Hindlimb muscle (tissue), 1 donor: ENCODE results near the gene MAML2. TPM values are rescaled to one million over a fixed set of nuclear protein-coding genes. Genes with fewer than 3 reads are reported as not detected.

Source experiments
- DNase-seq: peaks from one replicate; pipeline ENCODE4 v3.0.0-alpha.2; 2013
- polyA plus RNA-seq: library from polyadenylated mRNA; unstranded; fragments of 120-200 nt; gene quantifications from one replicate; pipeline ENCODE4 v1.2.1, GENCODE V29; 2013; ENCODE audit not compliant: insufficient read length

Gene MAML2
- polyA plus RNA-seq, 1 donor: 5.7 TPM

- DNase-seq: no peak
Measured at GRCh38 chr11:96035031-96035739, 307.8 kb downstream of the MAML2 start.

- DNase-seq: peak; percentile 60
Measured at GRCh38 chr11:96033599-96033998, 309.4 kb downstream of the MAML2 start.

DNA sequence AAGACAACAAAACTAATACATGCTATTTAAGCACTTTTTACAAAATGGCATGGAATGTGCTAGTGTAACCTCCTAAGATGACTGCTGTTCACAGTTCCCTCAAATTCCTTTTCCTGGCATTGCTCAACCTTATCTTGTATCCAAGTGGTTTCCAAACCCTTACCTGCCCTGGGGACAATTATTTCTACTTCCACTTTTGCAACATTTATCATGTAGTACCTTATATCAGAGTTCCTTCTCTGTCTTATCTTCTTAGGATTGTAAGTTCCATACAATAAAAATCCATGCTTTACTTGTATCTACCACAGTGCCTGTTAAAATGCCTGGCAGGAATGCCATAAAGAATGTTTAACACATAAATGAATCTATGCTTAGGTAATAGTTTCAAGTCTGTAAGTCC lies 309.9 kb downstream of the MAML2 start:
- no peak for DNase-seq

- DNase-seq: no peak
Measured at GRCh38 chr11:96028746-96029145, 314.2 kb downstream of the MAML2 start.

DNA sequence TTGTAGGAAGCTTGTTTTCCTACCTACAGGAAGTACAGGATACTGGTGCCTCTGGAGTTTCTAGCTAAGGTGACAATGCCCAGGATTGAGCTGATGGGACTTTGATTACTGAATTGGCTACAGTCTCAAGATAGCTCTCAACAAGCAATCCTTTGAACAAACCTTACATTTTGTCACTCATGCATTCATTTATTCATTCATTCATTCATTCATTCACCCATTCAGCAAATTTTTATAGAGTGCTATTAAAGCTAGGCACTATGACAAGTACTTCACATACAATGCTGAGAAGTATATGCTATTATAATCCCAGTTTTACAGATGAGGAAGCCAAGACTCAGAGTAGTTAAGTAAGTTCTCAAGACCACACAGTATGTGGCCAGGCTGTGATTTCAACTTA lies 316.0 kb downstream of the MAML2 start:
- no peak for DNase-seq

DNA sequence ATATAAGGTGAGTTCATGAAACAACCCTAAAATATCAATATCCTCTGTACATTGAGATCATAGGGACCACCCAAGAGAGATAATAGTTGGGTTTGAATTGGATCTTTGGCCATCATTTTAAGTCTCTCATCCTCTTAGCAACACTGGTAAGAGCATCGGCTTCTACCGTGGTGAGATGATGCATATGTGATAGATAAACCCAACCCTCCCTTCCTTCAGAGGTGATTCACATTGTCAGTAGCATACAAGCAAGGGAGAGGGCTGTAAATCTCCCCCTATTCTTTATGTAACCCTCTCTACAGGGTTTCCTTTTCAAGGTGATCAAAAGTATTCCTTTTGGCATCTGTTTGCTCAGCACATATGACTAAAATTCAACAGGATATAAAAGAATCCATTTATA lies 316.7 kb downstream of the MAML2 start:
- DNase-seq: no peak

GRCh38 chr11:96024666-96025065 lies 318.3 kb downstream of the MAML2 start:
- DNase-seq: no peak

GRCh38 chr11:96023275-96023674 lies 319.7 kb downstream of the MAML2 start:
- DNase-seq: no peak

DNA sequence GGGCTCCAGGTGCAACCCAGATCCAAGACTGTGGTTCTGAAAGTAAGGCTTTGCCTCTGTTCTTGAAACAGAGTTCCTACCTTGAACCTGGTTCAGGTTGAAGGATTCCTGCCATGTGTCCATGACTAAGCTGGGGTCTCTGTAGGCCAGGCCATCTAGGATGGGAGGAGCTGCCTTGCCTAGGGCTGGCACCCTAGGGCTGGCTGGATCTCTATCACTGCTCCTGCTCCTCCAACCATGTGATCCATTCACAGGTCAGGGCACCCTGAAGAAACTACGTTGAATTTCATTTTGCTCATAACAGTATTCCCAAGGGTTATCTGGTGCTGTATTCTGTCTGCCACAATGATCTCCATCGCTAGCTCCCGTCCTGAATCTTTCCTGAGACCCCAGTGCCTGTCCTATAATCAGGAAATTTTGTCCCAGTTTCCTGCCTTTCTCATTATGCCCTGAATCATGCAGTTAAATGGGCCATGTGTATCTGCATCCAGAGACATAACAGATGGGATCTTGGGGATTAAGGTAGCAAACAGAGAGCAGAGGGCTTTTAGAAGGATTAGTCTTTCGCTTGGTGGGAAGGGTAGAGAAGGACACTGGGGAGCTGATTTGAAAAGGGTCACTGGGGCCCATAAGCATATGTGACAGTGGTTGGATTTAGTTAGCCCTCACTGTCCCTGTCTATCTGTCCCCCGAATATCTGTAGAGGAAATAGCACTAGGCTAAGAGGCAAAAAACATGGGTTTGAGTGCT lies 320.9 kb downstream of the MAML2 start:
- no peak for DNase-seq

DNA sequence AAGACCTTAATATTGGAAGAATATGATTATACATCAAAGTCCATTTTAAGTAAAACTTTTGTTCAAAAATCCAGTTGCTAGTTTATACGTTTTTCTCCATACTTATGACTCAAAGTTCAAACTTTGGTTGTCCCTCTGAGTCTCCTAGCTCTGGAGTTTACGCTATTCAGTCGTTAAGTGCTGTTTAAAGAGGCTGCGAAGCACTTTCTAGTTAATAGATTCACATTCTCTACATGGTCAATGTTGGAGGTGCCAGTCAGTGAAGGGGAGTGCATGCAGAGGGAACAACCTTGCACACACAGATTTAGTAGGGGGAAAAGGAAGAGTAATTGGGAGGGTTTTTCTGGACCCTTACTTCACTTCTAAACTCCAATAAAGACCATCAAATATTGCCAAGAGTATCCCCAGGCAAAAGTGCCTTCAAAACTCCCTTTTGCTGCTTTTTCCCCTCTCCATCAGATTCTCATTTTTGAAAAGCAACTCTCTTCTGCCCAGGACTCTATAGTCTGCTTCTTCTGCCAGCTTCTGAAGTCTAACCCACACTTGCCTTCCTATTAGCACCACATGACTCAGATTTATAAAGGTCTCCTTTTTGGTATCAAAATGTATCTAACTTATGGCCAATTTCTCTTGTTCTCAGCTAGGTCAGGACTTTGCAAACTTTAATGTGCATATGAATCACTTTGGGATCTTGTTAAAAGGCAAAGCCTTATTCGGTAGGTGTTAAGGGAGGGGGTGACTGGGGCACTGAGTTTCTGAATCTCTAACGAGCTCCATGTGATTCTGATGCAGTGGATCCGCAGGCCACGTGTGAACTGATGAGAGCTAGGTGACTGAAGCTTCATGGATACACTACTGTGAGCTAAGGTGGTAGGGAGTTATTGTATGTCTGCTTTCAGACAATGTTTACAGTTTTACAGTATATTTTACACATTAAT lies 322.9 kb downstream of the MAML2 start:
- DNase-seq: no peak

GRCh38 chr11:96019281-96019680 lies 323.7 kb downstream of the MAML2 start:
- no peak for DNase-seq

GRCh38 chr11:96017856-96018255 lies 325.1 kb downstream of the MAML2 start:
- no peak for DNase-seq

DNA sequence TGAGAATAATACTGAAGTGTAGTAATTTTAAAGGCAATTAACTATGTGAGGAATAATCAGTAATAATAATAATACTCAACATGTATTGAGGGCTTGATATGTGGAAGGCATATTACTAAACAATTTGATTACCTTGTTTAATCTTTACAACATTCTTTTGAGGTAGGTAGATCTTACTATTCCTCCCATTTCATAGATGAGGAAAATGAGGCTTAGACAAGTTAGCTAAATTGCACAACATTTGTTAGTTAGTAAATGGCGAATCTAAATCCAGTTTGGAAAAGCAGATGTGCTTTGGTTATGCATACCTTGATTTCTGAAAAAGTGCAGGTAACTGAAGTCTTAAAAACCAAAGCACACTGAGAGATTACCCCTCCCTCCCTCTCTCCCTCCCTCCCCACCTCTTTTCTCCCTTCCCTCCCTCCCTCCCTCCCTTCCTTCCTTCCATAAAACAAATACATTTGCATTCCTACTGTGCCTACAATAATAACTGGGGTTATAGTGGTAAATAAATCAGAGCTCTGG lies 326.0 kb downstream of the MAML2 start:
- DNase-seq: no peak

- DNase-seq: no peak
Measured at GRCh38 chr11:96015906-96016565, 327.0 kb downstream of the MAML2 start.

DNA sequence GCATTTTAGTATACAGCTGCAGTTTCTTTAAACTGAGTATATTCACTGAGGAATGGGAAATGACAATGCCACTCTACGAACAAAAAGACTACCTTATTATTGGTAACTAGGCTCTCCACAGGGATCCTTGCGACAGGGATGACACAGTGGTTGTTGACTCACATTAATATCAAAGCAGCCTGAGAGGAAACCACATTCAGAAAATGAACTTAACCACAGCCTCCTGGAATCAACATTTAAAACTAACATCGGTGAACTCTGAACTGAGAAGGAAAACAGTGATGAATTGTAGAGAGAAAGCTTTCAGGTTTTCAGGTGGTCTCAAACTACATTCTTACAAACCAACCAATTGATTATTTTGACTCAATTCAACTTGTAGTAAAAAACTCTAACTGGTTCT lies 328.8 kb downstream of the MAML2 start:
- DNase-seq: no peak

- DNase-seq: no peak
Measured at GRCh38 chr11:96013461-96014213, 329.4 kb downstream of the MAML2 start.

DNA sequence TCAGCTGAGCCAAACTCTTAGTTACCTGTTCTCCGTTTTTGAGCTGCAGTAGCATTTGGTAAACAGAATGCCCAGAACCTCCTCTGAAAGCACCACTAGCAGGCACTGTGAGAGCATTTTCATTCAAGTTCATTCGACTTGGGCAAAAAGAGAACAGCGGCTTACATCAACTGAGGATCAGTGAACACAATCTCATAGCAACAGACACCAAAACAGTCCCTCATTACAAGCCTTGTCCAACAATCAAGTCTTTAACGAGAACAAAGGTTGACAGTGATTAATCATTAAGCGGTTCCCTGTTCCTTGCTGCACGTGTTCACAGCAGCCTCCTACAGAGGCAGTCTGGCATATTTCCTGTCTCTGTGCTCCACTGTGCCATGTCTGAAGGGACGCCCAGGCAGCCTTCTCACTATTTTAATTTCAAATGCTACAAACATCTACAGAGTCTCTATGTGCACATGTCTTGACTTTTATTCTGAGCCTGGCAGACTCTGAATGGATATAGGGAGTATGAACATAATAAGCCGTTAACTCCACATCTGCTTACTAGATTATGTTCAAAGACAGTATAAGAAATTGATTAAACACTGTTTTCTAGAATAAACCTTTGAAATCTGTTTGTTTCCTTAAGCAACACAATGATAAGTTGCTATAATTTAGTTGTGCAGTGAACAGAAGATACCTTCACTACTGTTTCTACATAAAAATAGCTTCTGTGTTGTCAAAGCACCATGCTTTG lies 330.7 kb downstream of the MAML2 start:
- DNase-seq: peak; percentile 66

DNA sequence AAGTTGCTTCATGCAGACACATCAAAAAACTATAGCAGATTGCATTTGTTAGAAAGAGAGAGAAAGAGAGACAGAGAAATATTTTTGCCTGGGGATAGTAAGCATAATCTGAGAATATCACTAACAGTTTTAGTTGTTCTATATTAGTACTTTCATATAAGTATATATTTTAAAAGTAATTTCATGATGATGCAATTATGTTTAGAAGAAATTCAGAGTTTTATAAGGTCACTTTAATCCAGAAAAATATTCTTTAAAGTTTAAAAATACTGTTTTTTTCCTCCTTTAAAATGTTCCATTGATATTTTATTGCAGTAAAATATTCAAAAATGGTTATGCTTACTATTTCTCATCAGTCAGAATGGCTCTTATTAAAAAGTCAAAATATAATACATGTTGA lies 332.3 kb downstream of the MAML2 start:
- no peak for DNase-seq

- DNase-seq: no peak
Measured at GRCh38 chr11:96008161-96008720, 334.8 kb downstream of the MAML2 start.

GRCh38 chr11:96006037-96006436 lies 337.0 kb downstream of the MAML2 start:
- DNase-seq: no peak
